Hepatocyte (in vitro differentiated cells): Measurements from ENCODE around the gene PGAP3. TPM values are rescaled to one million over a fixed set of nuclear protein-coding genes. Genes with fewer than 3 reads are reported as not detected.
A peak's percentile ranks its signal among the peaks of the same experiment; 100 is the strongest.

Source experiments
- DNase-seq: peaks from one replicate; pipeline ENCODE4 v3.0.0-alpha.2; 2016; ENCODE audit warnings: low spot score
- H2AFZ ChIP-seq: fragments of 200-600 bp; sonication (generic); 2 replicates; pipeline ENCODE4 v1.6.0; 2016; ENCODE audit warnings: antibody characterized with exemption, mild to moderate bottlenecking
- H3K27ac ChIP-seq: fragments of 200-600 bp; sonication (generic); 2 replicates; pipeline ENCODE4 v1.5.1; 2016; ENCODE audit warnings: mild to moderate bottlenecking
- H3K27me3 ChIP-seq: fragments of 200-600 bp; sonication (generic); 2 replicates; pipeline ENCODE4 v1.6.1; 2016
- H3K36me3 ChIP-seq: fragments of 200-600 bp; sonication (generic); replicated peaks from 2 replicates; pipeline ENCODE4 v1.5.1; 2016; ENCODE audit warnings: low read depth; ENCODE audit not compliant: insufficient read depth
- H3K4me1 ChIP-seq: fragments of 200-600 bp; sonication (generic); 2 replicates; pipeline ENCODE4 v1.5.1; 2016; ENCODE audit warnings: mild to moderate bottlenecking, moderate library complexity; ENCODE audit not compliant: insufficient read depth
- H3K4me2 ChIP-seq: fragments of 200-600 bp; sonication (generic); 2 replicates; pipeline ENCODE4 v1.6.0; 2016
- H3K4me3 ChIP-seq: fragments of 200-600 bp; sonication (generic); 2 replicates; pipeline ENCODE4 v1.5.1; 2016; ENCODE audit warnings: mild to moderate bottlenecking
- H3K79me2 ChIP-seq: fragments of 200-600 bp; sonication (generic); 2 replicates; pipeline ENCODE4 v1.6.0; 2017; ENCODE audit warnings: mild to moderate bottlenecking
- H3K9me2 ChIP-seq: fragments of 200-600 bp; sonication (generic); replicated peaks from 2 replicates; pipeline ENCODE4 v1.6.0; 2017; ENCODE audit warnings: mild to moderate bottlenecking; ENCODE audit not compliant: insufficient read depth
- H3K9me3 ChIP-seq: fragments of 200-600 bp; sonication (generic); 2 replicates; pipeline ENCODE4 v1.5.1; 2016; ENCODE audit warnings: low read depth, mild to moderate bottlenecking
- H4K20me1 ChIP-seq: fragments of 200-600 bp; sonication (generic); 2 replicates; pipeline ENCODE4 v1.6.0; 2016; ENCODE audit warnings: mild to moderate bottlenecking; ENCODE audit not compliant: insufficient read depth, poor library complexity, severe bottlenecking
- EZH2 ChIP-seq: fragments of 200-600 bp; sonication (generic); IDR thresholded peaks from 2 replicates; pipeline ENCODE4 v1.6.1; 2016; ENCODE audit warnings: antibody characterized with exemption, mild to moderate bottlenecking, borderline replicate concordance
- EZH2phosphoT487 ChIP-seq: fragments of 200-600 bp; sonication (generic); IDR thresholded peaks from one replicate; pipeline ENCODE4 v1.6.1; 2018; ENCODE audit warnings: antibody characterized with exemption, mild to moderate bottlenecking, low read depth, moderate library complexity; ENCODE audit not compliant: unreplicated experiment, severe bottlenecking
- WGBS: methylation state at CpG from one replicate; pipeline ENCODE4 v1.1.6; 2016; ENCODE audit warnings: low lambda C conversion rate; ENCODE audit errors: missing lambda C conversion rate; 5-methylcytosine and 5-hydroxymethylcytosine counted together
- polyA plus RNA-seq: library from polyadenylated mRNA; unstranded; fragments of >200 nt; fragmentation: Nextera tagmentation; extraction: Ambion mirVana; gene quantifications from 2 replicates; pipeline ENCODE4 v1.2.1, GENCODE V29; 2016
- total RNA-seq: library from RNA; depleted of rRNA; stranded (reverse); fragments of >200 nt; gene quantifications from 2 replicates; pipeline ENCODE4 v1.2.3, GENCODE V29; 2014
- TF ChIP-seq, protein P1 (sequence below): fragments of 200-600 bp; sonication (generic); IDR thresholded peaks from 2 replicates; pipeline ENCODE4 v1.5.1; 2016; ENCODE audit warnings: antibody characterized with exemption, mild to moderate bottlenecking; ENCODE audit not compliant: poor library complexity

PGAP3 gene
- total and polyA plus RNA-seq, 2 experiments from 2014 or later: 33.0 to 35.4 TPM

DNA sequence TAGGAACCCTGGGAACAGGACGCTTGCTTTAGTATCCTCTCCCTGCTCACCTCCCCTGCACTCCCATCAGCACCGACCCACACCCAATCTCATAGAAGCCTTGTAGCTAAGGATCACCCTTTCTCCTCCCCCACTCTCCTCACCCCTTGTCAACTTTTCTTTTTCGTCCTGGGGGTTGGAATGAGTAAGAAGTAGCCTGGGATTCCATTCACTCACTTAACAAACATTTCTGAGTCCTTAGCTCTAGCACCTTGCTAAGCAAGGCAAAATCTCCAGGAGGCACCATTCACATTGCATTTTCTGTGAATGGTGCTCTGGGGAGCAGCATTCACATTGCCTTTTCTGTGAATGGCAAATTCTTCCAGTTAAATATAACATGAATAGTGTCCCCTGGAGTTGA is 1.1 kb upstream of the PGAP3 start:
- H3K36me3 ChIP-seq: no peaks in the 10 kb centered on the region
- H4K20me1 ChIP-seq: no peaks in the 10 kb centered on the region
- peak overlapping the region; percentile 46 for H3K4me3 ChIP-seq
- H3K4me2 ChIP-seq: peak overlapping the region; percentile 86
- H2AFZ ChIP-seq: peak overlapping the region; percentile 95
- no peaks in the 10 kb centered on the region for H3K9me3 ChIP-seq
- WGBS: 17% methylated on average over 3 of the region's 3 CpGs
- no peaks in the 10 kb centered on the region for H3K9me2 ChIP-seq
- H3K4me1 ChIP-seq: peaks cover 16% of the 10 kb centered on the region
- H3K27me3 ChIP-seq: no peaks in the 10 kb centered on the region
- no peaks in the 10 kb centered on the region for H3K79me2 ChIP-seq
- no peak for DNase-seq
- peak overlapping the region; percentile 85 for H3K27ac ChIP-seq
- TF ChIP-seq, protein P1, sequence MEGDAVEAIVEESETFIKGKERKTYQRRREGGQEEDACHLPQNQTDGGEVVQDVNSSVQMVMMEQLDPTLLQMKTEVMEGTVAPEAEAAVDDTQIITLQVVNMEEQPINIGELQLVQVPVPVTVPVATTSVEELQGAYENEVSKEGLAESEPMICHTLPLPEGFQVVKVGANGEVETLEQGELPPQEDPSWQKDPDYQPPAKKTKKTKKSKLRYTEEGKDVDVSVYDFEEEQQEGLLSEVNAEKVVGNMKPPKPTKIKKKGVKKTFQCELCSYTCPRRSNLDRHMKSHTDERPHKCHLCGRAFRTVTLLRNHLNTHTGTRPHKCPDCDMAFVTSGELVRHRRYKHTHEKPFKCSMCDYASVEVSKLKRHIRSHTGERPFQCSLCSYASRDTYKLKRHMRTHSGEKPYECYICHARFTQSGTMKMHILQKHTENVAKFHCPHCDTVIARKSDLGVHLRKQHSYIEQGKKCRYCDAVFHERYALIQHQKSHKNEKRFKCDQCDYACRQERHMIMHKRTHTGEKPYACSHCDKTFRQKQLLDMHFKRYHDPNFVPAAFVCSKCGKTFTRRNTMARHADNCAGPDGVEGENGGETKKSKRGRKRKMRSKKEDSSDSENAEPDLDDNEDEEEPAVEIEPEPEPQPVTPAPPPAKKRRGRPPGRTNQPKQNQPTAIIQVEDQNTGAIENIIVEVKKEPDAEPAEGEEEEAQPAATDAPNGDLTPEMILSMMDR: no peak
- TF ChIP-seq EZH2phosphoT487: no peak
- TF ChIP-seq EZH2: no peak

- peak overlapping the region; percentile 95 for H2AFZ ChIP-seq
- WGBS: 15% methylated on average over 6 of the region's 6 CpGs
- H3K4me2 ChIP-seq: peak overlapping the region; percentile 86
- H3K27me3 ChIP-seq: no peaks in the 10 kb centered on the region
- DNase-seq: no peak
- H3K79me2 ChIP-seq: no peaks in the 10 kb centered on the region
- H3K4me3 ChIP-seq: peak overlapping the region; percentile 46
- TF ChIP-seq EZH2 (no peak), EZH2phosphoT487 (no peak)
- TF ChIP-seq, protein P1: no peak
- peak overlapping the region; percentile 85 for H3K27ac ChIP-seq
- H3K36me3 ChIP-seq: no peaks in the 10 kb centered on the region
- H3K9me3 ChIP-seq: no peaks in the 10 kb centered on the region
- no peaks in the 10 kb centered on the region for H3K9me2 ChIP-seq
- H3K4me1 ChIP-seq: peaks cover 16% of the 10 kb centered on the region
- no peaks in the 10 kb centered on the region for H4K20me1 ChIP-seq
These were observed 598 bp upstream of the PGAP3 start for GRCh38 chr17:39688475-39688835.

DNA sequence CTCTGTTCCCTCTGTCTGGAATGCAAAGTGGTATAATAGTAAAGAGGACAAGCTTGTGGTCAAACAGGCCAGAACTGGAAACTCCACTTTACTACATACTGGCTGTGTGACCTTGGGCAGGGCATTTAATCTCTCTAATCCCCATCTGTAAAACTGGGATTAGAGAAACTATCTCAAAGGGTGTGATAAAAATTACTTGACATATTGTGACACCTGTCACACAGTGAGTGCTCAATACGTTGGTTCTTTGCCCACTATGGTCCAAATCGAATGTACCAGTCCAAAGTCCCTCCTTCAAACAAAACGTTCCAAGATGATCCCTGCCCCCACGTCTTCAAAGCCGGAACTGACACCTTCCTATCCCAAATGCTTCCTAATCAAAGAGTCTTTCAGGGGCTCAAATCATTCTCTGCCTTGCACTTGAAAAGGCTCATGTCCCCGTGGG is 734 bp downstream of the PGAP3 start:
- peak overlapping the region; percentile 95 for H2AFZ ChIP-seq
- H3K9me2 ChIP-seq: no peaks in the 10 kb centered on the region
- H3K9me3 ChIP-seq: no peaks in the 10 kb centered on the region
- DNase-seq: no peak
- TF ChIP-seq EZH2phosphoT487 (no peak), EZH2 (no peak)
- TF ChIP-seq, protein P1: no peak
- no peaks in the 10 kb centered on the region for H4K20me1 ChIP-seq
- 42% methylated on average over 6 of the region's 6 CpGs for WGBS
- H3K27ac ChIP-seq: peak overlapping the region; percentile 85
- H3K4me3 ChIP-seq: peak overlapping the region; percentile 46
- H3K36me3 ChIP-seq: no peaks in the 10 kb centered on the region
- no peaks in the 10 kb centered on the region for H3K27me3 ChIP-seq
- no peaks in the 10 kb centered on the region for H3K79me2 ChIP-seq
- H3K4me2 ChIP-seq: peak overlapping the region; percentile 86
- peaks cover 16% of the 10 kb centered on the region for H3K4me1 ChIP-seq
